Mesenchymal stem cell (in vitro differentiated cells and primary cell): ENCODE data around the gene UGGT2.
"Not testable (repeated sequence)": the region's sequence is repeated elsewhere in the genome, so short reads cannot be mapped to it uniquely, and the experiment has no call there.

ENCODE experiments used
- DNase-seq: peaks from one replicate; pipeline ENCODE4 v3.0.0-alpha.2; 2013
- H2AFZ ChIP-seq: one replicate; pipeline ENCODE4 v1.6.1; 2013; ENCODE audit warnings: low read depth, mild to moderate bottlenecking, control low read depth, inconsistent platforms, low read length, moderate library complexity
- H2AK5ac ChIP-seq: 2 replicates; pipeline ENCODE4 v1.6.1; 2013; ENCODE audit warnings: low read length, moderate library complexity, mild to moderate bottlenecking, inconsistent platforms; ENCODE audit not compliant: severe bottlenecking
- H2BK120ac ChIP-seq: one replicate; pipeline ENCODE4 v1.6.1; 2013; ENCODE audit warnings: low read depth, mild to moderate bottlenecking, inconsistent platforms, low read length, moderate library complexity
- H2BK12ac ChIP-seq, 2 experiments: one replicate each; pipeline ENCODE4 v1.6.1; 2013; ENCODE audit warnings: inconsistent platforms in 2 of 2, low read length in 2 of 2, mild to moderate bottlenecking in 2 of 2, moderate library complexity in 2 of 2, control low read depth in 1 of 2
- H2BK15ac ChIP-seq: one replicate; pipeline ENCODE4 v1.6.1; 2013; ENCODE audit warnings: mild to moderate bottlenecking, low read depth, inconsistent platforms; ENCODE audit not compliant: poor library complexity, severe bottlenecking
- H2BK5ac ChIP-seq: 2 replicates; pipeline ENCODE4 v1.6.1; 2013; ENCODE audit warnings: low read depth, mild to moderate bottlenecking, low read length, control low read depth, inconsistent platforms; ENCODE audit not compliant: poor library complexity, severe bottlenecking
- H3K14ac ChIP-seq, 2 experiments: one replicate each; pipeline ENCODE4 v1.6.1; 2013; ENCODE audit warnings: inconsistent platforms in 2 of 2, low read length in 2 of 2, control low read depth in 1 of 2, mild to moderate bottlenecking in 1 of 2, moderate library complexity in 1 of 2
- H3K18ac ChIP-seq, 2 experiments: one replicate each; pipeline ENCODE4 v1.6.1; 2013; ENCODE audit warnings: inconsistent platforms in 2 of 2, low read length in 2 of 2, control low read depth in 1 of 2, low read depth in 1 of 2, mild to moderate bottlenecking in 1 of 2
- H3K23ac ChIP-seq, 2 experiments: one replicate each; pipeline ENCODE4 v1.6.1; 2013; ENCODE audit warnings: inconsistent platforms in 2 of 2, low read length in 2 of 2, mild to moderate bottlenecking in 2 of 2, moderate library complexity in 2 of 2, control low read depth in 1 of 2
- H3K27ac ChIP-seq: 2 replicates; pipeline ENCODE4 v1.5.1; 2013; ENCODE audit warnings: mild to moderate bottlenecking, moderate library complexity, low read length, control low read depth, inconsistent platforms; ENCODE audit not compliant: poor library complexity, severe bottlenecking
- H3K27me3 ChIP-seq, 2 experiments: 2 replicates each; pipeline versions ENCODE4 v1.6.1 to v1.7.0; 2013; ENCODE audit warnings: low read length in 2 of 2, mild to moderate bottlenecking in 2 of 2, moderate library complexity in 2 of 2, control low read depth in 1 of 2, inconsistent platforms in 1 of 2; ENCODE audit not compliant: control insufficient read depth in 1 of 2, insufficient read depth in 1 of 2
- H3K36me3 ChIP-seq, 2 experiments: 2 replicates each; pipeline versions ENCODE4 v1.6.1 to v1.7.0; 2013; ENCODE audit warnings: low read length in 2 of 2, control low read depth in 1 of 2, inconsistent platforms in 1 of 2, low read depth in 1 of 2, mild to moderate bottlenecking in 1 of 2; ENCODE audit not compliant: insufficient read depth in 2 of 2, control insufficient read depth in 1 of 2
- H3K4ac ChIP-seq, 2 experiments: one replicate each; pipeline ENCODE4 v1.6.1; 2013; ENCODE audit warnings: inconsistent platforms in 2 of 2, low read length in 2 of 2, mild to moderate bottlenecking in 2 of 2, moderate library complexity in 2 of 2, control low read depth in 1 of 2, low read depth in 1 of 2
- H3K4me1 ChIP-seq: 2 replicates; pipeline ENCODE4 v1.6.1; 2013; ENCODE audit warnings: low read depth, low read length, control low read depth; ENCODE audit not compliant: control insufficient read depth, insufficient read depth
- H3K4me2 ChIP-seq: 2 replicates; pipeline ENCODE4 v1.6.1; 2013; ENCODE audit warnings: low read length, mild to moderate bottlenecking, inconsistent platforms; ENCODE audit not compliant: poor library complexity, severe bottlenecking
- H3K4me3 ChIP-seq, 2 experiments: 2 replicates each; pipeline versions ENCODE4 v1.5.1 to v1.7.0; 2013; ENCODE audit warnings: low read length in 2 of 2, mild to moderate bottlenecking in 2 of 2, control low read depth in 1 of 2, low read depth in 1 of 2; ENCODE audit not compliant: insufficient read depth in 1 of 2
- H3K79me1 ChIP-seq: replicated peaks from 2 replicates; pipeline ENCODE4 v1.6.1; 2013; ENCODE audit warnings: mild to moderate bottlenecking, control low read depth, low read length, inconsistent platforms; ENCODE audit not compliant: poor library complexity, severe bottlenecking
- H3K9ac ChIP-seq: 2 replicates; pipeline ENCODE4 v1.7.0; 2013; ENCODE audit warnings: mild to moderate bottlenecking, low read length, moderate library complexity
- H3K9me3 ChIP-seq: 2 replicates; pipeline ENCODE4 v1.7.0; 2013; ENCODE audit warnings: mild to moderate bottlenecking, low read length; ENCODE audit not compliant: control insufficient read depth
- H4K8ac ChIP-seq: one replicate; pipeline ENCODE4 v1.6.1; 2013; ENCODE audit warnings: inconsistent platforms, mild to moderate bottlenecking, low read length, moderate library complexity
- H4K91ac ChIP-seq: one replicate; pipeline ENCODE4 v1.6.1; 2013; ENCODE audit warnings: mild to moderate bottlenecking, low read length, inconsistent platforms
- WGBS: methylation state at CpG from one replicate; pipeline ENCODE4 v1.1.7; 2013; ENCODE audit warnings: mixed read lengths; 5-methylcytosine and 5-hydroxymethylcytosine counted together

The UGGT2 gene

DNA sequence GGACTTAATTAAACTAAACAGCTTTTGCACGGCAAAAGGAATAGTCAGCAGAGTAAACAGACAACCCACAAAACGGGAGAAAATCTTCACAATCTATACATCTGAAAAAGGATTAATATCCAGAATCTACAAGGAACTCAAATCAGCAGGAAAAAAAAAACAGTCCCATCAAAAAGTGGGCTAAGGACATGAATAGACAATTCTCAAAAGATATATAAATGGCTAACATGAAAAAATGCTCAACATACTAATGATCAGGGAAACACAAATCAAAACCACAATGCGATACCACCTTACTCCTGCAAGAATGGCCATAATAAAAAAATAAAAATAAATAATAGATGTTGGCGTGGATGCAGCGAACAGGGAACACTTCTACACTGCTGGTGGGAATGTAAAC, 1.7 kb downstream of the UGGT2 start:
- not testable (repeated sequence) for H4K8ac ChIP-seq, H3K27me3 ChIP-seq, H2BK15ac ChIP-seq, H3K4ac ChIP-seq, H3K23ac ChIP-seq, H3K9ac ChIP-seq, H3K4me2 ChIP-seq, H3K9me3 ChIP-seq, H2AFZ ChIP-seq, H2AK5ac ChIP-seq, H2BK12ac ChIP-seq, H3K4me3 ChIP-seq, H3K4me1 ChIP-seq, H4K91ac ChIP-seq, H2BK120ac ChIP-seq, H3K14ac ChIP-seq, DNase-seq, H3K79me1 ChIP-seq, H2BK5ac ChIP-seq, H3K18ac ChIP-seq, H3K36me3 ChIP-seq, H3K27ac ChIP-seq
- WGBS = 100% methylated on average over 2 of the region's 5 CpGs

- not testable (repeated sequence) for H4K8ac ChIP-seq, H3K79me1 ChIP-seq, H3K9ac ChIP-seq, H3K4me2 ChIP-seq, H2AFZ ChIP-seq, H4K91ac ChIP-seq, H3K36me3 ChIP-seq, H3K18ac ChIP-seq, H2AK5ac ChIP-seq, H2BK15ac ChIP-seq, H3K14ac ChIP-seq, H3K9me3 ChIP-seq, H2BK5ac ChIP-seq, H3K27ac ChIP-seq, H2BK120ac ChIP-seq, H3K4me1 ChIP-seq, H3K23ac ChIP-seq, H3K4me3 ChIP-seq, DNase-seq, H2BK12ac ChIP-seq, H3K27me3 ChIP-seq, H3K4ac ChIP-seq
- WGBS = 100% methylated on average over 1 of the region's 4 CpGs
These were observed 2.2 kb downstream of the UGGT2 start for GRCh38 chr13:96050955-96051354.

DNA sequence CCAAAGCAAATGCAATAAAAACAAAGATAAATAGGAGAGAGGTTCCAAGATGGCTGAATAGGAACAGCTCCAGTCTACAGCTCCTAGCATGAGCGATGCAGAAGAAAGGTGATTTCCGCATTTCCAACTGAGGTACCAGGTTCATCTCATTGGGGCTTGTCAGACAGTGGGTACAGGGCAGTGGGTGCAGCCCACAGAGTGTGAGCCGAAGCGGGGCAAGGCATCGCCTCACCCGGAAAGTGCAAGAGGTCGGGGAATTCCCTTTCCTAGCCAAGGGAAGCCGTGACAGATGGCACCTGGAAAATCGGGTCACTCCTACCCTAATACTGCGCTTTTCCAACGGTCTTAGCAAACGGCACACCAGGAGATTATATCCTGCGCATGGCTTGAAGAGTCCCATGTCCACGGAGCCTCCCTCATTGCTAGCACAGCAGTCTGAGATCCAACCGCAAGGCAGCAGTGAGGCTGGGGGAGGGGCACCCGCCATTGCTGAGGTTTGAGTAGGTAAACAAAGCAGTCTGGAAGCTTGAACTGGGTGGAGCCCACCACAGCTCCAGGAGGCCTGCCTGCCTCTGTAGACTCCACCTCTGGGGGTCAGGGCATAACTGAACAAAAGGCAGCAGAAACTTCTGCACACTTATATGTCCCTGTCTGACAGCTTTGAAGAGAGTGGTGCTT, 6.6 kb downstream of the UGGT2 start:
- not testable (repeated sequence) for H2AFZ ChIP-seq, H3K9me3 ChIP-seq, H3K36me3 ChIP-seq, H3K4me3 ChIP-seq, H3K18ac ChIP-seq, H3K27me3 ChIP-seq, H3K9ac ChIP-seq, H3K4me2 ChIP-seq, H3K23ac ChIP-seq, H3K27ac ChIP-seq, H3K4ac ChIP-seq, H4K8ac ChIP-seq, H2BK5ac ChIP-seq, H2AK5ac ChIP-seq, H4K91ac ChIP-seq, DNase-seq, H2BK120ac ChIP-seq, H3K4me1 ChIP-seq, H3K14ac ChIP-seq, H2BK15ac ChIP-seq, H2BK12ac ChIP-seq
- WGBS = 98% methylated on average over 16 of the region's 16 CpGs
- H3K79me1 ChIP-seq = peaks cover 11% of the 10 kb centered on the region

DNA sequence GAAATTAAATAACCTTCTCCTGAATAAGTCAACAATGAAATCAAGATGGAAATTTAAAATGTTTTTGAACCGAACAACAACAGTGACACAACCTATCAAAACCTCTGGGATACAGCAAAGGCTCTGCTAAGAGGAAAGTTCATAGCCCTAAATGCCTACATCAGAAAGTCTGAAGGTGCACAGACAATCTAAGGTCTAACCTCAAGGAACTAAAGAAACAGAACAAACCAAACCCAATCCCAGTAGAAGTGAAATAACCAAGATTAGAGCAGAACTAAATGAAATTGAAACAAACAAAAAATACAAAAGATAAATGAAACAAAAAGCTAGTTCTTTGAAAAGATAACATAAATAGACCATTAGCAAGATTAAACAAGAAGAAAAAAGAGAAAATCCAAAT, 9.0 kb downstream of the UGGT2 start:
- H2BK120ac ChIP-seq = no peak overlapping the region
- H3K9ac ChIP-seq = no peak overlapping the region
- no peak overlapping the region for H3K23ac ChIP-seq
- H3K4ac ChIP-seq = no peak overlapping the region
- H3K4me2 ChIP-seq = no peak overlapping the region
- no peak overlapping the region for H2AFZ ChIP-seq
- H2BK12ac ChIP-seq = no peak overlapping the region
- H2BK15ac ChIP-seq = no peak overlapping the region
- peaks cover 2% of the 10 kb centered on the region for H3K9me3 ChIP-seq
- H4K8ac ChIP-seq = no peak overlapping the region
- H3K4me3 ChIP-seq = no peak overlapping the region
- no peaks in the 10 kb centered on the region for H3K4me1 ChIP-seq
- H3K27me3 ChIP-seq = no peaks in the 10 kb centered on the region
- H2BK5ac ChIP-seq = no peak overlapping the region
- H3K79me1 ChIP-seq = peaks cover 21% of the 10 kb centered on the region
- H4K91ac ChIP-seq = no peak overlapping the region
- no peak overlapping the region for H3K27ac ChIP-seq
- no peak overlapping the region for H3K18ac ChIP-seq
- peaks cover 0 to 6% of the 10 kb centered on the region in 2 experiments for H3K36me3 ChIP-seq
- H2AK5ac ChIP-seq = no peak overlapping the region
- no peak overlapping the region for H3K14ac ChIP-seq
- DNase-seq = no peak
- 95% methylated on average over 1 of the region's 1 CpG for WGBS
